Measurements from ENCODE around the gene ICA1.

- TF ChIP-seq CTCF (conservative IDR thresholded peaks at IDR 0.05; ENCODE audit: low read depth, low read length): no peak
- TF ChIP-seq EZH2 (IDR thresholded peaks at IDR 0.05; ENCODE audit: low read length, unreplicated experiment): no peak
These were observed 130.0 kb downstream of the ICA1 start for GRCh38 chr7:8131694-8132605.

Measured in PC-3 (cell line).